Adipocyte (in vitro differentiated cells): Measurements from ENCODE around the gene STK4.

Experiments
- DNase-seq: peaks from one replicate; pipeline ENCODE4 v3.0.0-alpha.2; 2015; ENCODE audit warnings: low read depth
- H3K27me3 ChIP-seq: replicated peaks from 2 replicates; pipeline ENCODE4 v1.7.0; 2013; ENCODE audit warnings: mild to moderate bottlenecking, low read length, moderate library complexity; ENCODE audit not compliant: control insufficient read depth, insufficient read depth
- H3K36me3 ChIP-seq: 2 replicates; pipeline ENCODE4 v1.7.0; 2013; ENCODE audit warnings: low read length, mild to moderate bottlenecking, moderate library complexity; ENCODE audit not compliant: control insufficient read depth, insufficient read depth, severe bottlenecking
- H3K4me1 ChIP-seq: 2 replicates; pipeline ENCODE4 v1.7.0; 2013; ENCODE audit warnings: mild to moderate bottlenecking, low read length, moderate library complexity; ENCODE audit not compliant: control insufficient read depth, insufficient read depth
- H3K4me3 ChIP-seq: 2 replicates; pipeline ENCODE4 v1.7.0; 2013; ENCODE audit warnings: mild to moderate bottlenecking, low read length, moderate library complexity
- H3K9ac ChIP-seq: 2 replicates; pipeline ENCODE4 v1.7.0; 2013; ENCODE audit warnings: mild to moderate bottlenecking, low read length, moderate library complexity
- H3K9me3 ChIP-seq: 2 replicates; pipeline ENCODE4 v1.7.0; 2013; ENCODE audit warnings: mild to moderate bottlenecking, low read length, moderate library complexity; ENCODE audit not compliant: control insufficient read depth

STK4 gene

GRCh38 chr20:45104786-45105185 is 138.5 kb downstream of the STK4 start:
- peak; percentile 40 for DNase-seq
- Histone ChIP-seq H3K27me3 (peaks cover 23% of the 10 kb centered on the region), H3K4me3 (no peak overlapping the region), H3K9me3 (peaks cover 2% of the 10 kb centered on the region), H3K9ac (no peak overlapping the region), H3K36me3 (no peaks in the 10 kb centered on the region), H3K4me1 (no peaks in the 10 kb centered on the region)

- no peak for DNase-seq
- H3K36me3 ChIP-seq, result no peaks in the 10 kb centered on the region
- no peak overlapping the region for H3K9ac ChIP-seq
- H3K27me3 ChIP-seq, result peaks cover 23% of the 10 kb centered on the region
- peaks cover 2% of the 10 kb centered on the region for H3K9me3 ChIP-seq
- H3K4me1 ChIP-seq, result no peaks in the 10 kb centered on the region
- H3K4me3 ChIP-seq, result no peak overlapping the region
These were observed 139.0 kb downstream of the STK4 start for GRCh38 chr20:45105317-45105716.

GRCh38 chr20:45109634-45110033 is 143.3 kb downstream of the STK4 start:
- Histone ChIP-seq H3K4me3 (no peak overlapping the region), H3K36me3 (no peaks in the 10 kb centered on the region), H3K4me1 (no peaks in the 10 kb centered on the region), H3K27me3 (peaks cover 46% of the 10 kb centered on the region), H3K9ac (no peak overlapping the region), H3K9me3 (no peaks in the 10 kb centered on the region)
- no peak for DNase-seq

- H3K9ac ChIP-seq, result no peak overlapping the region
- no peak for DNase-seq
- H3K36me3 ChIP-seq, result no peaks in the 10 kb centered on the region
- H3K4me1 ChIP-seq, result no peaks in the 10 kb centered on the region
- no peaks in the 10 kb centered on the region for H3K9me3 ChIP-seq
- no peak overlapping the region for H3K4me3 ChIP-seq
- peaks cover 49% of the 10 kb centered on the region for H3K27me3 ChIP-seq
These were observed 144.0 kb downstream of the STK4 start for GRCh38 chr20:45110301-45110700.

GRCh38 chr20:45111285-45111684 is 145.0 kb downstream of the STK4 start:
- H3K4me3 ChIP-seq, result no peak overlapping the region
- no peak for DNase-seq
- no peaks in the 10 kb centered on the region for H3K36me3 ChIP-seq
- no peaks in the 10 kb centered on the region for H3K9me3 ChIP-seq
- no peak overlapping the region for H3K9ac ChIP-seq
- H3K27me3 ChIP-seq, result peaks cover 54% of the 10 kb centered on the region
- no peaks in the 10 kb centered on the region for H3K4me1 ChIP-seq

GRCh38 chr20:45111799-45112471 is 145.6 kb downstream of the STK4 start:
- peak; percentile 47 for DNase-seq
- no peaks in the 10 kb centered on the region for H3K4me1 ChIP-seq
- H3K36me3 ChIP-seq, result no peaks in the 10 kb centered on the region

GRCh38 chr20:45112754-45113153 is 146.4 kb downstream of the STK4 start:
- Histone ChIP-seq H3K9me3 (no peaks in the 10 kb centered on the region), H3K27me3 (peaks cover 55% of the 10 kb centered on the region), H3K4me1 (no peaks in the 10 kb centered on the region), H3K36me3 (no peaks in the 10 kb centered on the region), H3K9ac (no peak overlapping the region), H3K4me3 (no peak overlapping the region)
- DNase-seq, result no peak

More at GRCh38 chr20:45111799-45112471, 145.6 kb downstream of the STK4 start:
- Histone ChIP-seq H3K9me3 (no peaks in the 10 kb centered on the region), H3K4me3 (no peak overlapping the region), H3K9ac (no peak overlapping the region), H3K27me3 (peaks cover 54% of the 10 kb centered on the region)

- Histone ChIP-seq H3K4me3 (no peak overlapping the region), H3K27me3 (peaks cover 59% of the 10 kb centered on the region), H3K4me1 (no peaks in the 10 kb centered on the region), H3K36me3 (no peaks in the 10 kb centered on the region), H3K9me3 (no peaks in the 10 kb centered on the region), H3K9ac (no peak overlapping the region)
- no peak for DNase-seq
These were observed 147.6 kb downstream of the STK4 start for GRCh38 chr20:45113865-45114264.

GRCh38 chr20:45114465-45115385 is 148.4 kb downstream of the STK4 start, which contains the start of gene WFDC5:
WFDC5 (minus strand) TSS chr20:45115174; CDS start chr20:45115083, 91 bp downstream.
- H3K4me3 ChIP-seq, result no peak within 1 kb of the TSS
- DNase-seq, result no peak
- no peaks in the 10 kb centered on the region for H3K4me1 ChIP-seq
- H3K9ac ChIP-seq, result no peak within 1 kb of the TSS
- H3K36me3 ChIP-seq, result no peaks in the 10 kb centered on the region
- peaks cover 54% of the 10 kb centered on the region for H3K27me3 ChIP-seq
- H3K9me3 ChIP-seq, result no peaks in the 10 kb centered on the region

- Histone ChIP-seq H3K4me1 (no peaks in the 10 kb centered on the region), H3K36me3 (no peaks in the 10 kb centered on the region), H3K9me3 (no peaks in the 10 kb centered on the region), H3K27me3 (peaks cover 49% of the 10 kb centered on the region), H3K9ac (no peak overlapping the region), H3K4me3 (no peak overlapping the region)
- no peak for DNase-seq
These were observed 149.1 kb downstream of the STK4 start for GRCh38 chr20:45115386-45115774.

GRCh38 chr20:45115829-45116228 is 149.5 kb downstream of the STK4 start:
- H3K4me3 ChIP-seq, result no peak overlapping the region
- no peak for DNase-seq
- H3K36me3 ChIP-seq, result no peaks in the 10 kb centered on the region
- H3K9me3 ChIP-seq, result no peaks in the 10 kb centered on the region
- H3K27me3 ChIP-seq, result peaks cover 50% of the 10 kb centered on the region
- no peak overlapping the region for H3K9ac ChIP-seq
- no peaks in the 10 kb centered on the region for H3K4me1 ChIP-seq
